IMR-90 (cell line): Measurements from ENCODE around the gene PRAMEF5. TPM values are rescaled to one million over a fixed set of nuclear protein-coding genes. Genes with fewer than 3 reads are reported as not detected.
"Not testable (repeated sequence)": the region's sequence is repeated elsewhere in the genome, so short reads cannot be mapped to it uniquely, and the experiment has no call there.

Experiments used
- ATAC-seq: fragments of 200-7000 bp; cut with Tn5 transposase; 2 replicates; pipeline ENCODE4 v1.9.1; 2020; ENCODE audit warnings: low read depth, mild to moderate bottlenecking, moderate library complexity
- BruUV-seq: library from RNA; stranded (reverse); fragments of 400-500 nt; replicated peaks from 2 replicates; lab custom pipeline; 2021; lab: Mats Ljungman, UMichigan
- CTCF ChIA-PET: fragments of 300-600 bp; formaldehyde crosslinking; extraction: SDS; loops from one replicate; lab custom pipeline; 2021; ENCODE audit warnings: antibody characterized with exemption; lab: Yijun Ruan, JAX
- POLR2A ChIA-PET: fragments of 300-600 bp; sonication (Branson Sonifier 250); formaldehyde crosslinking; loops from one replicate; lab custom pipeline; 2022; ENCODE audit warnings: antibody characterized with exemption; ENCODE audit not compliant: unreplicated experiment; lab: Charles Lee
- DNase-seq: peaks from one replicate; pipeline ENCODE4 v3.0.0; 2013
- H2AFZ ChIP-seq: replicated peaks from 2 replicates; pipeline ENCODE3; 2013; ENCODE audit warnings: low read length, mild to moderate bottlenecking; ENCODE audit not compliant: poor library complexity
- H2AK5ac ChIP-seq: 2 replicates; pipeline ENCODE4 v1.6.1; 2013; ENCODE audit warnings: low read depth, low read length, inconsistent platforms
- H2AK9ac ChIP-seq: replicated peaks from 2 replicates; pipeline ENCODE3; 2013; ENCODE audit warnings: mild to moderate bottlenecking, low read depth, low read length, moderate library complexity; ENCODE audit not compliant: poor library complexity
- H2BK120ac ChIP-seq: 2 replicates; pipeline ENCODE4 v1.6.1; 2013; ENCODE audit warnings: low read depth, low read length, inconsistent platforms
- H2BK15ac ChIP-seq: 3 replicates; pipeline ENCODE4 v1.6.1; 2013; ENCODE audit warnings: low read depth, low read length, inconsistent platforms
- H2BK20ac ChIP-seq: 2 replicates; pipeline ENCODE4 v1.6.1; 2013; ENCODE audit warnings: low read depth, mild to moderate bottlenecking, inconsistent platforms, low read length, moderate library complexity
- H2BK5ac ChIP-seq: 2 replicates; pipeline ENCODE4 v1.6.1; 2013; ENCODE audit warnings: mild to moderate bottlenecking, low read depth, low read length, inconsistent platforms; ENCODE audit not compliant: poor library complexity, severe bottlenecking
- H3K14ac ChIP-seq: replicated peaks from 2 replicates; pipeline ENCODE4 v1.6.1; 2013; ENCODE audit warnings: low read depth, low read length, inconsistent platforms
- H3K18ac ChIP-seq: 2 replicates; pipeline ENCODE4 v1.6.1; 2013; ENCODE audit warnings: low read depth, low read length, control low read depth
- H3K23ac ChIP-seq: 2 replicates; pipeline ENCODE4 v1.6.1; 2013; ENCODE audit warnings: low read depth, low read length, inconsistent platforms
- H3K27ac ChIP-seq: 2 replicates; pipeline ENCODE4 v1.5.1; 2013; ENCODE audit warnings: mild to moderate bottlenecking, control low read depth, low read length; ENCODE audit not compliant: insufficient read depth
- H3K27me3 ChIP-seq: 2 replicates; pipeline ENCODE4 v1.6.1; 2013; ENCODE audit warnings: low read length; ENCODE audit not compliant: control insufficient read depth, insufficient read depth
- H3K36me3 ChIP-seq: 2 replicates; pipeline ENCODE4 v1.6.1; 2013; ENCODE audit warnings: low read length, mixed read lengths; ENCODE audit not compliant: control insufficient read depth, insufficient read depth
- H3K4ac ChIP-seq: 2 replicates; pipeline ENCODE4 v1.6.1; 2013; ENCODE audit warnings: low read depth, low read length, inconsistent platforms
- H3K4me1 ChIP-seq: 2 replicates; pipeline ENCODE4 v1.6.1; 2013; ENCODE audit warnings: low read length, mixed read lengths; ENCODE audit not compliant: control insufficient read depth, insufficient read depth
- H3K4me2 ChIP-seq: 2 replicates; pipeline ENCODE4 v1.6.1; 2013; ENCODE audit warnings: low read depth, mild to moderate bottlenecking, control low read depth, low read length, moderate library complexity
- H3K4me3 ChIP-seq: 2 replicates; pipeline ENCODE4 v1.5.1; 2013; ENCODE audit warnings: low read depth, mild to moderate bottlenecking, control low read depth, low read length, moderate library complexity; ENCODE audit not compliant: insufficient read depth
- H3K56ac ChIP-seq: 2 replicates; pipeline ENCODE4 v1.6.1; 2013; ENCODE audit warnings: low read length, inconsistent platforms; ENCODE audit not compliant: insufficient read depth; ENCODE audit errors: extremely low read depth
- H3K79me1 ChIP-seq, 2 experiments: 2 replicates each; pipeline ENCODE4 v1.6.1; 2013; ENCODE audit warnings: low read length in 2 of 2, inconsistent platforms in 1 of 2, low read depth in 1 of 2
- H3K9ac ChIP-seq: 2 replicates; pipeline ENCODE4 v1.6.1; 2013; ENCODE audit warnings: low read depth, low read length, control low read depth
- H3K9me1 ChIP-seq: 2 replicates; pipeline ENCODE4 v1.6.1; 2013; ENCODE audit warnings: low read length, inconsistent platforms; ENCODE audit not compliant: insufficient read depth
- H3K9me3 ChIP-seq: 2 replicates; pipeline ENCODE4 v1.6.1; 2013; ENCODE audit warnings: low read length; ENCODE audit not compliant: control insufficient read depth, insufficient read depth
- H4K20me1 ChIP-seq: 2 replicates; pipeline ENCODE4 v1.6.1; 2013; ENCODE audit warnings: low read length, inconsistent platforms; ENCODE audit not compliant: insufficient read depth
- H4K5ac ChIP-seq: 2 replicates; pipeline ENCODE4 v1.6.1; 2013; ENCODE audit warnings: mild to moderate bottlenecking, low read depth, low read length, control low read depth
- H4K8ac ChIP-seq, 2 experiments: 2 replicates each; pipeline ENCODE4 v1.6.1; 2013; ENCODE audit warnings: low read depth in 2 of 2, low read length in 2 of 2, control low read depth in 1 of 2, inconsistent platforms in 1 of 2
- H4K91ac ChIP-seq: 2 replicates; pipeline ENCODE4 v1.6.1; 2013; ENCODE audit warnings: low read depth, low read length, inconsistent platforms; ENCODE audit not compliant: insufficient read depth
- WGBS, 2 experiments: methylation state at CpG; one replicate each; pipeline versions ENCODE4 v1.1.5 to v1.1.7; 2013; ENCODE audit warnings: missing lambda C conversion rate in 2 of 2; ENCODE audit not compliant: insufficient read length in 1 of 2; ENCODE audit errors: extremely low coverage in 2 of 2; 5-methylcytosine and 5-hydroxymethylcytosine counted together
- dilution Hi-C: fragments of 300-500 bp; cut with HindIII; formaldehyde crosslinking; loops from one replicate; pipeline ENCODE4 v1.14.3; 2018; ENCODE audit warnings: low sequenced_read_pairs; ENCODE audit not compliant: unreplicated experiment
- in situ Hi-C: fragments of 300-500 bp; cut with MboI; formaldehyde crosslinking; loops from 3 replicates; pipeline ENCODE4 v1.14.3; 2019; ENCODE audit warnings: low sequenced_read_pairs, inconsistent platforms, mixed read lengths
- intact Hi-C: fragments of 100-400 bp; cut with micrococcal nuclease; formaldehyde crosslinking; loops from 2 replicates; pipeline ENCODE4 v1.10.0; 2022
- polyA plus RNA-seq, 3 experiments: library from polyadenylated mRNA; depleted of rRNA; stranded (reverse); fragments of >200 nt; gene quantifications; 2 replicates each; pipeline ENCODE4 v1.2.3, GENCODE V29; 2012; ENCODE audit warnings: low replicate concordance in 1 of 3
- total RNA-seq: library from RNA; depleted of rRNA; stranded (reverse); fragments of >200 nt; gene quantifications from 2 replicates; pipeline ENCODE4 v1.2.3, GENCODE V29; 2012

Gene PRAMEF5
- total and polyA plus RNA-seq, 2 of the 4 experiments (the other 2 are of a cell fraction) = not detected

GRCh38 chr1:13279617-13280016 is 25.6 kb downstream of the PRAMEF5 start:
- BruUV-seq, ATAC-seq, dilution Hi-C loops: not testable (repeated sequence)

GRCh38 chr1:13285037-13285436 is 31.0 kb downstream of the PRAMEF5 start, which contains the start of gene PRAMEF8:
TSS of gene PRAMEF8 (minus strand) at chr1:13285137. CDS start at chr1:13284091, 1,046 bp downstream.
- H3K14ac ChIP-seq, H3K4me1 ChIP-seq, H3K4ac ChIP-seq, H2BK120ac ChIP-seq, H2AK9ac ChIP-seq, H3K9ac ChIP-seq, H2AFZ ChIP-seq, H3K79me1 ChIP-seq, POLR2A ChIA-PET, H2BK5ac ChIP-seq, in situ Hi-C loops, H4K20me1 ChIP-seq, intact Hi-C loops, H3K27ac ChIP-seq, H2BK20ac ChIP-seq, H3K27me3 ChIP-seq, H3K23ac ChIP-seq, dilution Hi-C loops, BruUV-seq, CTCF ChIA-PET, H4K91ac ChIP-seq, H3K56ac ChIP-seq, H4K5ac ChIP-seq, H3K36me3 ChIP-seq, H4K8ac ChIP-seq, H2AK5ac ChIP-seq, H3K9me3 ChIP-seq, DNase-seq, H3K9me1 ChIP-seq, H3K18ac ChIP-seq, ATAC-seq, H2BK15ac ChIP-seq, H3K4me2 ChIP-seq, H3K4me3 ChIP-seq: not testable (repeated sequence)
- WGBS, 2 experiments = no CpG with 5 or more reads among the region's 1 CpG

More at GRCh38 chr1:13279617-13280016, 25.6 kb downstream of the PRAMEF5 start:
- H2BK20ac ChIP-seq, H2AFZ ChIP-seq, H2BK15ac ChIP-seq, intact Hi-C loops, H3K23ac ChIP-seq, H3K79me1 ChIP-seq, H3K27me3 ChIP-seq, H3K56ac ChIP-seq, H3K4me3 ChIP-seq, H4K5ac ChIP-seq, H3K9ac ChIP-seq, H4K8ac ChIP-seq, H3K18ac ChIP-seq, H4K91ac ChIP-seq, H3K4me2 ChIP-seq, H3K14ac ChIP-seq, H2AK5ac ChIP-seq, H3K4me1 ChIP-seq, DNase-seq, H2BK5ac ChIP-seq, H2AK9ac ChIP-seq, POLR2A ChIA-PET, H3K9me3 ChIP-seq, H2BK120ac ChIP-seq, CTCF ChIA-PET, H3K4ac ChIP-seq, H3K36me3 ChIP-seq, H3K9me1 ChIP-seq, in situ Hi-C loops, H3K27ac ChIP-seq, H4K20me1 ChIP-seq: not testable (repeated sequence)
- no CpG with 5 or more reads among the region's 3 CpGs for WGBS, 2 experiments
